Stomach (tissue), 4 donors: ENCODE measurements around the gene FHOD3.

Experiments
- POLR2A ChIP-seq, 4 donors: fragments of 450-650 bp; IDR thresholded peaks; one replicate each; pipeline ENCODE4 v1.6.1; 2016; ENCODE audit warnings: antibody characterized with exemption in 4 of 4, control low read depth in 2 of 4, mild to moderate bottlenecking in 1 of 4, moderate library complexity in 1 of 4
- TF ChIP-seq, protein P1 (sequence below), 7 experiments: fragments of 450-650 bp in 4 of 7; fragments of 200-600 bp in 3 of 7; sonication (generic) in 3 of 7; IDR thresholded peaks; one replicate each; pipeline ENCODE4 v1.5.1; 2016 to 2019; ENCODE audit warnings: antibody characterized with exemption in 7 of 7, control low read depth in 2 of 7, mild to moderate bottlenecking in 1 of 7

GRCh38 chr18:36377626-36378025 is 80.1 kb downstream of the FHOD3 start:
- TF ChIP-seq, protein P1, sequence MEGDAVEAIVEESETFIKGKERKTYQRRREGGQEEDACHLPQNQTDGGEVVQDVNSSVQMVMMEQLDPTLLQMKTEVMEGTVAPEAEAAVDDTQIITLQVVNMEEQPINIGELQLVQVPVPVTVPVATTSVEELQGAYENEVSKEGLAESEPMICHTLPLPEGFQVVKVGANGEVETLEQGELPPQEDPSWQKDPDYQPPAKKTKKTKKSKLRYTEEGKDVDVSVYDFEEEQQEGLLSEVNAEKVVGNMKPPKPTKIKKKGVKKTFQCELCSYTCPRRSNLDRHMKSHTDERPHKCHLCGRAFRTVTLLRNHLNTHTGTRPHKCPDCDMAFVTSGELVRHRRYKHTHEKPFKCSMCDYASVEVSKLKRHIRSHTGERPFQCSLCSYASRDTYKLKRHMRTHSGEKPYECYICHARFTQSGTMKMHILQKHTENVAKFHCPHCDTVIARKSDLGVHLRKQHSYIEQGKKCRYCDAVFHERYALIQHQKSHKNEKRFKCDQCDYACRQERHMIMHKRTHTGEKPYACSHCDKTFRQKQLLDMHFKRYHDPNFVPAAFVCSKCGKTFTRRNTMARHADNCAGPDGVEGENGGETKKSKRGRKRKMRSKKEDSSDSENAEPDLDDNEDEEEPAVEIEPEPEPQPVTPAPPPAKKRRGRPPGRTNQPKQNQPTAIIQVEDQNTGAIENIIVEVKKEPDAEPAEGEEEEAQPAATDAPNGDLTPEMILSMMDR (IDR thresholded peaks at IDR 0.05), result no peak
- TF ChIP-seq POLR2A (IDR thresholded peaks at IDR 0.05), result no peak
